Panc1 (cell line): ENCODE measurements around the gene MACROD2.

Experiments used
- CTCF ChIP-seq: fragments of 450-650 bp; IDR thresholded peaks from 2 replicates; pipeline ENCODE4 v1.5.1; 2017; ENCODE audit warnings: mild to moderate bottlenecking
- POLR2AphosphoS5 ChIP-seq: IDR thresholded peaks from 2 replicates; pipeline ENCODE4 v1.6.1; 2012; ENCODE audit warnings: mild to moderate bottlenecking, low read depth, low read length, moderate library complexity

GRCh38 chr20:15630360-15630759 lies 1635.0 kb downstream of the MACROD2 start:
- TF ChIP-seq CTCF = no peak
- TF ChIP-seq POLR2AphosphoS5 = no peak
